ENCODE results near the gene CCN6. TPM values are rescaled to one million over a fixed set of nuclear protein-coding genes. Genes with fewer than 3 reads are reported as not detected.

The CCN6 gene
- total and polyA plus RNA-seq, 2 donors (not counting 1 experiment from before 2014, with no cell fraction given), result not detected

DNA sequence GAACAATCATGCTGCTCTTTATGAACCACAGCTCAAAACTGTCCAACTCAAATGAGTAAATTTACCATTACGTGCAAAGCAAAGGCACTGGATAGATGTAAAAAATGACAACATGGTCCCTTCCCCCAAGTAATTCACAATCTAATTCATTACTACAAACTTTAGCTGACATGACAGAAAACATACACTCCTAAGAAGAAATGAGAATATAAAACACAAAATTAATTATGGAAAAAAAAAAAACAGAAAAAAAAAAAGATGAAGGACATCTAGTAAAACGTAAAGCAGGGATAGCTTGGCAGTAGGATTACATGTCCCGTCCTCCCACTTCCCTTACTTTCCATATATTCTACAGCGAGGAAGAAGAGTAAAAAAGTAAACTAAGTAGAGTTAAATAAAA is 27.7 kb downstream of the CCN6 start:
- Mint-ChIP-seq H3K27me3 (no peaks in the 10 kb centered on the region), H3K4me3 (no peak overlapping the region), H3K27ac (no peak overlapping the region), H3K9me3 (ENCODE audit: insufficient read depth) (no peaks in the 10 kb centered on the region), H3K4me1 (no peaks in the 10 kb centered on the region)
- Histone ChIP-seq H3K27me3 (replicated peaks in 1 of 4; ENCODE audit: control extremely low read depth in 1 of 4, control insufficient read depth in 3 of 4, insufficient read depth in 4 of 4, low read length in 3 of 4) (no peaks in the 10 kb centered on the region), H3K36me3 (replicated peaks in 1 of 2; ENCODE audit: control extremely low read depth in 1 of 2, control insufficient read depth in 1 of 2, extremely low read depth in 1 of 2, insufficient read depth in 2 of 2, low read length in 1 of 2) (peaks cover 5 to 22% of the 10 kb centered on the region in 2 experiments), H3K79me2 (ENCODE audit: control insufficient read depth, insufficient read depth, low read length) (no peaks in the 10 kb centered on the region), H3K4me2 (replicated peaks; ENCODE audit: low read depth, low read length, poor library complexity, severe bottlenecking) (no peak overlapping the region), H3K27ac (ENCODE audit: low read length in 2 of 2) (no peak overlapping the region), H3K9me3 (ENCODE audit: control extremely low read depth in 1 of 3, control insufficient read depth in 2 of 3, insufficient read depth in 1 of 3, low read length in 2 of 3) (no peaks in the 10 kb centered on the region), H3K9ac (ENCODE audit: low read length) (no peak overlapping the region), H2AFZ (ENCODE audit: insufficient read depth, low read depth, low read length, poor library complexity, severe bottlenecking) (no peak overlapping the region), H4K20me1 (ENCODE audit: control insufficient read depth, insufficient read depth, low read length, poor library complexity, severe bottlenecking) (no peaks in the 10 kb centered on the region), H3K4me1 (ENCODE audit: control insufficient read depth in 2 of 2, insufficient read depth in 2 of 2, low read length in 2 of 2) (peaks cover 2% of the 10 kb centered on the region in 2 donors), H3K4me3 (ENCODE audit: control extremely low read depth in 1 of 5, extremely low read depth in 1 of 5, insufficient read depth in 1 of 5, low read depth in 2 of 5, low read length in 4 of 5) (no peak overlapping the region)
- intact Hi-C loops (cut with micrococcal nuclease), result no loop called here
- TF ChIP-seq, protein P1, sequence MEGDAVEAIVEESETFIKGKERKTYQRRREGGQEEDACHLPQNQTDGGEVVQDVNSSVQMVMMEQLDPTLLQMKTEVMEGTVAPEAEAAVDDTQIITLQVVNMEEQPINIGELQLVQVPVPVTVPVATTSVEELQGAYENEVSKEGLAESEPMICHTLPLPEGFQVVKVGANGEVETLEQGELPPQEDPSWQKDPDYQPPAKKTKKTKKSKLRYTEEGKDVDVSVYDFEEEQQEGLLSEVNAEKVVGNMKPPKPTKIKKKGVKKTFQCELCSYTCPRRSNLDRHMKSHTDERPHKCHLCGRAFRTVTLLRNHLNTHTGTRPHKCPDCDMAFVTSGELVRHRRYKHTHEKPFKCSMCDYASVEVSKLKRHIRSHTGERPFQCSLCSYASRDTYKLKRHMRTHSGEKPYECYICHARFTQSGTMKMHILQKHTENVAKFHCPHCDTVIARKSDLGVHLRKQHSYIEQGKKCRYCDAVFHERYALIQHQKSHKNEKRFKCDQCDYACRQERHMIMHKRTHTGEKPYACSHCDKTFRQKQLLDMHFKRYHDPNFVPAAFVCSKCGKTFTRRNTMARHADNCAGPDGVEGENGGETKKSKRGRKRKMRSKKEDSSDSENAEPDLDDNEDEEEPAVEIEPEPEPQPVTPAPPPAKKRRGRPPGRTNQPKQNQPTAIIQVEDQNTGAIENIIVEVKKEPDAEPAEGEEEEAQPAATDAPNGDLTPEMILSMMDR (IDR thresholded peaks at IDR 0.05), result no peak
- no peak for TF ChIP-seq EZH2 (IDR thresholded peaks at IDR 0.05; ENCODE audit: borderline replicate concordance, insufficient read depth, low read depth, low read length, poor library complexity, severe bottlenecking)
- no peak for ATAC-seq (ENCODE audit: low read depth)
- ChIA-PET CTCF (no interaction called here), POLR2A (no interaction called here)
- no peak for DNase-seq
- WGBS (ENCODE audit: insufficient coverage), result no CpG with 5 or more reads among the region's 4 CpGs

DNA sequence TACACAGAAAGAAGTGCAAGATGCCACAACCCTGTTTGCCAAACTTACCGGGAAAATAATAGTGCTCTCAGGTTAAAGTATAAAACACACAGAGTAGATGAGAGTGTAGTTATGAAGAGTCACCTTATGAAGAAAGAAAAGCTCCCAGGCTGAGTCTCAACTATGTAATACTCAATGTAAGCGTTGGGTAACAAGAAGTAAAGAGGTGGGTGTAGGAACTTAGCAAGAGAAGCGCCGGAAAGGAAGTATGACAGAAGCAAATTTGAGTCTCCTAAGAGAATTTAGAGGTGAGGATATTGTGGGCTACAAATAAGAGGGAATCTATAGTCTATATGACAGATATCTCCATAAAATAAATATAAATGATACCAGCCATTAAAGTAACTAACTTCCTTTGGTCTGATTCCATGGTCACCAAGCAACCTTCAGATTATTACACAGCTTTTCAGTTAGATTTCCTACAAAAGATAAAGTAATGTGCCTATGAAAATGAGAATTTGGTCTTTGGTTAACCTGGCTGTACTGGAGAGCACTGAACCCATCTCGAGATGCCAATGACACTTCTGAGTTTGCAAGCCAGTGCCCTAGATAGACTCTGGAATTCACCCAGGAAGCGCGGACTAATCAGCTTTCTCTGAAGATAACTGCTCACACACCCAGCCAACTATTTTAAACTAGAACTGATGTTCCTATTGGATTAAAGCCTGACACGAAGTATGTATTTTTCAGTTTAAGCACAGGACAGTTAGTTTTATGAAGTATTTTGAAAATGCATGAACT is 31.6 kb downstream of the CCN6 start:
- no peak for ATAC-seq (ENCODE audit: low read depth)
- H3K4me3 ChIP-seq (ENCODE audit: control extremely low read depth in 1 of 5, extremely low read depth in 1 of 5, insufficient read depth in 1 of 5, low read depth in 2 of 5, low read length in 4 of 5), result no peak overlapping the region

More for the DNA sequence above, 31.6 kb downstream of the CCN6 start:
- ChIA-PET POLR2A (no interaction called here), CTCF (interaction anchor here (0.5 to 2.9 kb wide), 7 partner anchors 23 to 1773 kb away, joined by 3 to 52 read pairs (median 6); no protein-coding TSS in a partner anchor)
- WGBS (ENCODE audit: insufficient coverage), result 100% methylated on average over 2 of the region's 8 CpGs
- no peak overlapping the region for H3K4me3 Mint-ChIP-seq
- H3K27me3 ChIP-seq (replicated peaks in 1 of 4; ENCODE audit: control extremely low read depth in 1 of 4, control insufficient read depth in 3 of 4, insufficient read depth in 4 of 4, low read length in 3 of 4), result peaks cover 0 to 6% (median 2%) of the 10 kb centered on the region in 4 experiments
- H3K9me3 Mint-ChIP-seq (ENCODE audit: insufficient read depth), result no peaks in the 10 kb centered on the region
- no peak overlapping the region for H2AFZ ChIP-seq (ENCODE audit: insufficient read depth, low read depth, low read length, poor library complexity, severe bottlenecking)
- peaks cover 7 to 8% of the 10 kb centered on the region in 2 donors for H3K4me1 ChIP-seq (ENCODE audit: control insufficient read depth in 2 of 2, insufficient read depth in 2 of 2, low read length in 2 of 2)
- H3K36me3 ChIP-seq (replicated peaks in 1 of 2; ENCODE audit: control extremely low read depth in 1 of 2, control insufficient read depth in 1 of 2, extremely low read depth in 1 of 2, insufficient read depth in 2 of 2, low read length in 1 of 2), result peaks cover 1 to 10% of the 10 kb centered on the region in 2 experiments
- TF ChIP-seq, protein P1 (IDR thresholded peaks at IDR 0.05), result no peak
- no peak for TF ChIP-seq EZH2 (IDR thresholded peaks at IDR 0.05; ENCODE audit: borderline replicate concordance, insufficient read depth, low read depth, low read length, poor library complexity, severe bottlenecking)
- intact Hi-C loops (cut with micrococcal nuclease), result loop anchor here (2.0 to 5.0 kb wide), 2 partner anchors 478 to 1885 kb away; partner anchors contain the start of genes HDAC2 and TRAF3IP2
- H3K27ac ChIP-seq (ENCODE audit: low read length in 2 of 2), result no peak overlapping the region
- H3K79me2 ChIP-seq (ENCODE audit: control insufficient read depth, insufficient read depth, low read length), result no peaks in the 10 kb centered on the region
- H4K20me1 ChIP-seq (ENCODE audit: control insufficient read depth, insufficient read depth, low read length, poor library complexity, severe bottlenecking), result no peaks in the 10 kb centered on the region
- DNase-seq, result no peak
- no peaks in the 10 kb centered on the region for H3K4me1 Mint-ChIP-seq
- no peak overlapping the region for H3K4me2 ChIP-seq (replicated peaks; ENCODE audit: low read depth, low read length, poor library complexity, severe bottlenecking)
- peaks cover 10% of the 10 kb centered on the region for H3K27me3 Mint-ChIP-seq
- no peak overlapping the region for H3K9ac ChIP-seq (ENCODE audit: low read length)
- no peak overlapping the region for H3K27ac Mint-ChIP-seq
- no peaks in the 10 kb centered on the region for H3K9me3 ChIP-seq (ENCODE audit: control extremely low read depth in 1 of 3, control insufficient read depth in 2 of 3, insufficient read depth in 1 of 3, low read length in 2 of 3)
